Uterus (tissue), 4 donors: ENCODE results near the gene ZNF544. TPM values are rescaled to one million over a fixed set of nuclear protein-coding genes. Genes with fewer than 3 reads are reported as not detected.

ENCODE experiments used
- DNase-seq, 2 donors: peaks; one replicate each; pipeline ENCODE4 v3.0.0-alpha.2; 2019 to 2020
- H3K27ac ChIP-seq, 2 donors: fragments of 200-600 bp; sonication (generic); 1 replicate in 1 of 2; 2 replicates in 1 of 2; pipeline ENCODE4 v1.5.1; 2016 to 2018
- H3K27me3 ChIP-seq, 2 donors: fragments of 200-600 bp; sonication (generic); one replicate each; pipeline ENCODE4 v1.5.1; 2018 to 2019; ENCODE audit warnings: control low read depth in 1 of 2
- H3K36me3 ChIP-seq, 2 donors: fragments of 200-600 bp; sonication (generic); one replicate each; pipeline ENCODE4 v1.5.1; 2019; ENCODE audit warnings: control low read depth in 1 of 2
- H3K4me1 ChIP-seq, 2 donors: fragments of 200-600 bp; sonication (generic); one replicate each; pipeline ENCODE4 v1.5.1; 2018 to 2019; ENCODE audit warnings: control low read depth in 1 of 2
- H3K4me3 ChIP-seq, 2 donors: fragments of 200-600 bp; sonication (generic); 1 replicate in 1 of 2; 2 replicates in 1 of 2; pipeline ENCODE4 v1.5.1; 2018 to 2019; ENCODE audit warnings: mild to moderate bottlenecking in 1 of 2
- H3K9me3 ChIP-seq, 2 donors: fragments of 200-600 bp; sonication (generic); one replicate each; pipeline ENCODE4 v1.5.1; 2019; ENCODE audit warnings: control low read depth in 1 of 2
- POLR2A ChIP-seq, 2 donors: fragments of 450-650 bp; IDR thresholded peaks; one replicate each; pipeline ENCODE4 v1.6.1; 2016; ENCODE audit warnings: antibody characterized with exemption in 2 of 2, mild to moderate bottlenecking in 1 of 2, moderate library complexity in 1 of 2
- intact Hi-C: fragments of 100-400 bp; cut with DNase I; formaldehyde crosslinking; loops from one replicate; pipeline ENCODE4 v1.15.1; 2023; ENCODE audit warnings: low total_unique reads
- total RNA-seq, 4 donors: library from RNA; depleted of rRNA in 3 of 4; stranded (reverse); fragments of >200 nt in 3 of 4; gene quantifications; one replicate each; pipeline versions ENCODE4 v1.1.0 to v1.2.4, GENCODE V29; 2014 to 2023
- TF ChIP-seq, protein P1 (sequence below), 4 experiments: fragments of 200-600 bp in 2 of 4; fragments of 450-650 bp in 2 of 4; sonication (generic) in 2 of 4; IDR thresholded peaks; one replicate each; pipeline ENCODE4 v1.5.1; 2016 to 2019; ENCODE audit warnings: antibody characterized with exemption in 4 of 4, mild to moderate bottlenecking in 2 of 4, moderate library complexity in 1 of 4
- donor health status: DM: yes; HTN: yes; CAD: no.

Gene ZNF544
- total RNA-seq, 4 donors from 2014 or later, result 2.6 to 67.0 (median 43.7) TPM

DNA sequence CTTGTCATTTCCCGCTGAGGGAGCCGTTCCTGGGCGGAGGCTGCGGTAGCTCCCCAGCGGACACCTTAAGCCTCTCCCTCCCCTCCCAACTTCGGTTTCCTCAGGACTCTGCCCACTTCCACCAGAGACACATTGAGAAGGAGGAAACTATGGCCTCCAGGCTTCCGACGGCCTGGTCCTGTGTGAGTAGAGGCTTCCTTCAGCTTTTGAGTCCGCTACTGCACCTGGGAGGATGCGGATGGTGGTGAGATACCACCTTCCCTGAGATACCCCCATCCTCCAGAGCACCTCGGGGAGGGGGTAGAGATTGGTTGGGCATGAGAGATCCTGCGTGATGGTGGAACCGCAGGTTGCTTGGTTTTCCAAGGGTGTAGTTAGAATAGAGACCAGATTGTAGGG lies 44.9 kb upstream of the ZNF544 start:
- no peaks in the 10 kb centered on the region for H3K36me3 ChIP-seq
- peak overlapping the region; percentile 49 to 84 for H3K4me3 ChIP-seq
- H3K27ac ChIP-seq, result peak overlapping the region; percentile 96 to 98
- intact Hi-C loops, result no loop called here
- DNase-seq, result no peak
- TF ChIP-seq, protein P1, sequence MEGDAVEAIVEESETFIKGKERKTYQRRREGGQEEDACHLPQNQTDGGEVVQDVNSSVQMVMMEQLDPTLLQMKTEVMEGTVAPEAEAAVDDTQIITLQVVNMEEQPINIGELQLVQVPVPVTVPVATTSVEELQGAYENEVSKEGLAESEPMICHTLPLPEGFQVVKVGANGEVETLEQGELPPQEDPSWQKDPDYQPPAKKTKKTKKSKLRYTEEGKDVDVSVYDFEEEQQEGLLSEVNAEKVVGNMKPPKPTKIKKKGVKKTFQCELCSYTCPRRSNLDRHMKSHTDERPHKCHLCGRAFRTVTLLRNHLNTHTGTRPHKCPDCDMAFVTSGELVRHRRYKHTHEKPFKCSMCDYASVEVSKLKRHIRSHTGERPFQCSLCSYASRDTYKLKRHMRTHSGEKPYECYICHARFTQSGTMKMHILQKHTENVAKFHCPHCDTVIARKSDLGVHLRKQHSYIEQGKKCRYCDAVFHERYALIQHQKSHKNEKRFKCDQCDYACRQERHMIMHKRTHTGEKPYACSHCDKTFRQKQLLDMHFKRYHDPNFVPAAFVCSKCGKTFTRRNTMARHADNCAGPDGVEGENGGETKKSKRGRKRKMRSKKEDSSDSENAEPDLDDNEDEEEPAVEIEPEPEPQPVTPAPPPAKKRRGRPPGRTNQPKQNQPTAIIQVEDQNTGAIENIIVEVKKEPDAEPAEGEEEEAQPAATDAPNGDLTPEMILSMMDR (IDR thresholded peaks at IDR 0.05), result no peak
- no peak for TF ChIP-seq POLR2A (IDR thresholded peaks at IDR 0.05)
- peaks cover 0 to 98% of the 10 kb centered on the region in 2 donors for H3K9me3 ChIP-seq
- H3K4me1 ChIP-seq, result no peaks in the 10 kb centered on the region
- H3K27me3 ChIP-seq, result no peaks in the 10 kb centered on the region

GRCh38 chr19:58196901-58197616 lies 31.7 kb upstream of the ZNF544 start:
- H3K36me3 ChIP-seq, result no peaks in the 10 kb centered on the region
- no peak overlapping the region for H3K27ac ChIP-seq
- H3K27me3 ChIP-seq, result no peaks in the 10 kb centered on the region
- H3K4me1 ChIP-seq, result no peaks in the 10 kb centered on the region
- H3K4me3 ChIP-seq, result no peak overlapping the region
- H3K9me3 ChIP-seq, result peaks cover 0 to 100% of the 10 kb centered on the region in 2 donors
- TF ChIP-seq POLR2A (IDR thresholded peaks at IDR 0.05), result no peak
- TF ChIP-seq, protein P1 (IDR thresholded peaks at IDR 0.05), result no peak
- intact Hi-C loops, result no loop called here
- no peak for DNase-seq

DNA sequence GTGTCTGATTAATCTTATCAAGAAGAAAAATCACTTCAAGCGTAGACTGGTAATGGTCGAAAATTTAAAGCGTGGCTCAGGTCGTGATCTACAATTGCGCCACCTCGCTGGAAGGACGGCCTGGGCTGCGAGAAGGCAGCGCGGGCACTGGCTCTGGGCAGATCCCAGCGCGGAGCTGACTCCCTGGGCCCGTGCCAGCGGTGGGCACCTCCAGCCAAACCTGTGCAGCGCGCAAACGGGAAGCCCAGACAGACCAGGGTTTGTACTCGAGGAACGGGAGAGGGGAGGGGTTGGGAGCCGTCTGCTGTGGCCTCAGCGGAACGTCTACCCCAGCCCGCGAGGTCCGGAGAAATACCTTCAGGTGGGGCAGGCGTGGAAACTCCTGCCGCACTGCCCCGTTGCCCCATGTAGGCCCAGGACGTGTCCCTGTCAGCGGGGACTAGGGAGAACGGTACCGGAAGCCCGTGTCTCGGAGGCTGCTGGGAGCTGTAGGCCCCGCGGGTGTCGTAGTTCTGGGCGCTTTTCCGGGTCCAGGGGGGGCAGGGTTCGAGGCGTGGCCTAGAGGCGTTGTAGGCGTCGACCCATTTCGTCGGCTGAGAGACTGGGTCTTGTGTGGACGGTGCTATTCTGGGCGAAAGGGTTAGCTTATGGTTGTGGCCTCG lies 24.8 kb upstream of the ZNF544 start:
- DNase-seq, result no peak
- H3K27me3 ChIP-seq, result no peaks in the 10 kb centered on the region
- no peaks in the 10 kb centered on the region for H3K4me1 ChIP-seq
- H3K36me3 ChIP-seq, result no peaks in the 10 kb centered on the region
- peaks cover 0 to 100% of the 10 kb centered on the region in 2 donors for H3K9me3 ChIP-seq
- H3K27ac ChIP-seq, result no peak overlapping the region
- intact Hi-C loops, result no loop called here
- TF ChIP-seq POLR2A (IDR thresholded peaks at IDR 0.05), result no peak
- TF ChIP-seq, protein P1 (IDR thresholded peaks at IDR 0.05), result no peak
- no peak overlapping the region for H3K4me3 ChIP-seq

DNA sequence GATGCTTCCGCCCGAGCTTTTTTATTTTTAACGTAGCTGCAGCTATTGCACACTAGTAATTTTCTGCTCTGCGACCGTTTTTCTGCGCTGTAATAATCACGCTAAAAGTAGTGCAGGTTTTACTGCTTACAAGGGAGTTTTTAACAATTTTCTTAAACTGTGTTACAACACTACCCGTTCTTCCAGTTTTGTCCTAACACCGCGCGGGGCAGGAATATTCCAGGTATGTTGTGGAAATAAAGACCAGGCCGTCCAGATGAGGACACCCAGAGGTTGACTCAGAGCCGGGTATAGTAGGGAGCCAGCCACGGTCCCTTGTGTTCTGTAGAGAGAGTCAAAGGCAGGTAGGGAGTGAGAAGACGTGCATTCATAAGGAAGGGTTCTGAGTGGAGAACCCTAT lies 24.1 kb upstream of the ZNF544 start:
- intact Hi-C loops, result no loop called here
- DNase-seq, result no peak
- Histone ChIP-seq H3K27me3 (no peaks in the 10 kb centered on the region), H3K4me3 (no peak overlapping the region), H3K36me3 (no peaks in the 10 kb centered on the region), H3K9me3 (peaks cover 0 to 100% of the 10 kb centered on the region in 2 donors), H3K27ac (no peak overlapping the region), H3K4me1 (no peaks in the 10 kb centered on the region)
- no peak for TF ChIP-seq POLR2A (IDR thresholded peaks at IDR 0.05)
- TF ChIP-seq, protein P1 (IDR thresholded peaks at IDR 0.05), result no peak

GRCh38 chr19:58209577-58209976 lies 19.1 kb upstream of the ZNF544 start:
- Histone ChIP-seq H3K36me3 (no peaks in the 10 kb centered on the region), H3K27me3 (no peaks in the 10 kb centered on the region), H3K9me3 (peaks cover 0 to 99% of the 10 kb centered on the region in 2 donors), H3K4me3 (no peak overlapping the region), H3K4me1 (no peaks in the 10 kb centered on the region), H3K27ac (no peak overlapping the region)
- DNase-seq, result no peak
- intact Hi-C loops, result no loop called here
- TF ChIP-seq POLR2A (IDR thresholded peaks at IDR 0.05), result no peak
- TF ChIP-seq, protein P1 (IDR thresholded peaks at IDR 0.05), result no peak
